GF-D8 (cell line): ENCODE data around the gene PPIG.
"Not testable (repeated sequence)": the region's sequence is repeated elsewhere in the genome, so short reads cannot be mapped to it uniquely, and the experiment has no call there.

Experiments used
- DNase-seq: peaks from one replicate; lab custom pipeline; 2025; lab: John Stamatoyannopoulos, UW

The PPIG gene

DNA sequence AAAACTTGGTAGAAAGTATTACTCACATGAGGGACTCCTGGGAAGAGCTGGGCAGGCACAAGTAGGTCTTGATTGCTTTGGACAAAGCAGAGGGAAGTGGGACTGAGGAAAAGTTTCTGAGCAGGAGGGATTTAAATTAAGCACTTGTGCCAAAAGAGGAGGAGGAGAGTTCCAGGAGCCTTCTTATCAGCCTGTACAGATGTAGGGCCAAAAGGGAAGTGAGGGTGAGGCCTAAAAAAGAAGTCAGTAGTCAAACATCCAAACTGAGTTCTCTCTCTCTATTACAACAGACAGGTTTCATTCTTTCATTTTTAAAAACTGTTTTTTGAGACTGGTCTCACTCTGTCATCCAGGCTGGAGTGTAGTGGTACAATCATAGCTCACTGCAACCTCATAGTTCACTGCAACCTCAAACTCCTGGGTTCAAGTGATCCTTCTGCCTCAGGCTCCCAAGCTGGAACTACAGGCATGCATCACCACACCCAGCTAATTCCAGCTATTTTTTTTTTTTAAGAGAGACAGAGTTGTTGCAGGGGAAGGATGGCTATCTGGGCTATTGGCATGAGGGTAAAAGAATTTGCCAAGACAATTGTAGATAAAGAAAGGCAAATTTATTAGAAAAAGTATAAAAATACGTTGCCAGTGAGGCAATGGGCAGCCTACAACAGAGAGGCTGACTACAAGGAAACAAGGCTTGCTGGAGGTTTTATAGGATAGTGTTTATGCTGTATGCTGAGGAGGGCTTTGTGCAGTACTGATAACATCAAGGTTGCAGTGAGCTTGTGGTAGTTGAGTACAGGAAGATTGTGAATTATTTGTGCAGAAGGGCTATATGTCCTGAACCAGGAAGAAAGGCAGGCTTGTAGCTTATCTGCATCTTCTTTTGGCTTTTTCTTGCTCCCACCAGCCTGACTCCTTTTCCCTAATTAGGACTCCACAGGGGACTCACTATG is 81.1 kb downstream of the PPIG start:
- DNase-seq = peak; percentile 82

DNA sequence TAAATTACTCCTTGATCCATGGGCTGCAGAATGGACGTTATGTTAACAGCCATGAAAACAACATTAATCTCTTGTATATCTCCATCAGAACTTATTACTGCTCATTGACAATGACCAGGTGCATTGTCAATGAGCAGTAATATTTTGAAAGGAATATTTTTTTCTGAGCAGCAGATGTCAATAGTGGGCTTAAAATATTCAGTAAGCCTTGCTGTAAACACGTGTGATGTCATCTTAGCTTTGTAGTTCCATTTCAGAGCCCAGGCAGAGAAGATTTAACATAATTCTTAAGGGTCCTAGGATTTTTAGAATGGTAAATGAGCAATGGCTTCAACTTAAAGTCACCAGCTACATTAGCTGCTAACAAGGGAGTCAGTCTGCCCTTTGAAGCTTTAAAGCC is 83.4 kb downstream of the PPIG start:
- DNase-seq = no peak

DNA sequence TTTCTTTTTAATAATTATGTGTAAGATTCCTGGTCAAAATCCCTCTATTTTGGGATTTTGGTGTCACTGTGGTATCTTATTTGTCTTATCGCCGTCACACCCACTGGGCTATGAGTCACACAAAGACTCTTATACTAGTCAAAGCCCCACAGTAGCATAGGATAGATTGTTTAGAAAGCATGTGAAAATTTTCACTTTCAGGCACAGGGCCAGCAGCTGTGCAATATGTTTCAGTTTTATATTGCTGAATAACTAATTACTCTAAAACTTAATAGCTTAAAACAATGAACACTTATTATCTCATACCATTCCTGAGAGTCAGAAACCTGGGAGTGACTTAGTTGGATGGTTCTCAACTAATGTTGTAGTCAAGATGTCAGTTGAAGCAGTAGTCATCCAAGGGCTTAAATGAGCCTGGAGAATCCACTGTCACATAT is 86.1 kb downstream of the PPIG start:
- no peak for DNase-seq

DNA sequence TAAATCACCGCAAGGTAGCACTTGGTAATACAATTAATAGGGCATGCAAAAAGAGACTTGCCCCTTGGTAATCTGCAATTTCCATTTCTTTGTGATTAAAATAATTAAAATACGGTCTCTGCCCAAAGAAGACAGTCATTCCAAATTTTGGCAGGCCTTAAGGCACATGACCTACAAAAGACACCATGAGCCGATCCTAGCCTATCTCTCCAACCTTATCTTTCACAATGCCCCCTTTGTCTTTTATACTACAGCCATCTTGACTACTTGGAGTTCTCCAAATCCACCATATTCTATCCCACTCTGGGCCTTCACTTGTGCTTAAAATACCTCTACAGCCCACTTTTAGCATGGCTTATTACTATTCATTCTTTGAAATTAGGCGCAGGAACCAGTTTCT is 86.8 kb downstream of the PPIG start:
- DNase-seq = no peak

DNA sequence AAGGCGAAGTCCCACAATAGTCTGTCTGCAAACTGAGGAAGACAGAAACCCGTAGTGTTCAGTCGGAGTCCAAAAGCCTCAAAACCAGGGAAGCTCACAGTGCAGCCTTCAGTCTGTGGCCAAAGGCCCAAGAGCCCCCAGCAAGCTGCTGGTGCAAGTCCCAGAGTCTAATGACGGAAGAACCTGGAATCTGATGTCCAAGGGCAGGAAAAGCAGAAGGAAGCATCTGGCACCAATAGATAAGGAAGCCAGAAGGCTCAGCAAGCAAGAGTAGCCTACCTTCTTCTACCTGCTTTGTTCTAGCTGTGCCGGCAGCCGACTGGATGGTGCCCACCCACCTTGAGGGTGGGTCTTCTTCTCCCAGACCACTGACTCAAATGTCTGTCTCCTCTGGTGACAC is 88.3 kb downstream of the PPIG start:
- DNase-seq = no peak

DNA sequence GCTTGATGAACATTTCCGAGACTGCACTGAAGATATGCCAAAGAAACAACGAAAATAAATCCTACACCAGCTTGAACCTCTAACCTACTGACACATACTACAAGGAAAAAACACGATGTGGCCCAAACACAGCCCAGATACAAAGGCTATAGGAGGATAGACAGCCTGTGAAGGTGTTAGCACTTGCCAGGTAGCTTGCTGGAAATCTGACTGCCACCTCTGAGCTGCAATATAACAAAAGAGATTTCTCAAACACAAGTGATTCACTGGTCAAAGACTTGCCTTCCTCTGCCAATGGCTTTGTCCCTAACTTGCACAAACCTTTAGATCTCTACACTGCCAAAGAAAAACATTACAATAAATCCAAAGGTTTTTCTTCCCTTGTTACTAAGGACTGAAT is 89.0 kb downstream of the PPIG start:
- DNase-seq = no peak

DNA sequence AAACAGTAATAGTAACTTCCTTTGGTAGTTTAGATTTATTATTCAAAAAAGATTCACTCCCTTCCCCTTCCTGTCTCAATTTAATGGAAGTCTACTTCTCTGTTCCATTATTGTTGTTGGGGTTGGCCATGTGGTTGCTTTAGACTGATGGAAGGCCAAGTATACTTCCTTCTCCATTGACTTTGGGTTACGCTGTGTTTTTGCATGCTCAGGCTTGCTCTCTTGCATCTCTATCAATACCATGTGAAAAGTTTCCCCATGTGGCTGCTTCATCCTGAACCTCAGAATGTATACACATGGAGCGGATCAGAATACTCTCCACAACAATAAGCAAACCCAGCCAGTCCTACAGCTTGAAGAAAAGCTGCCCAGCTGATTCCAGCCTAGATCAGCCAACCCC is 89.8 kb downstream of the PPIG start:
- DNase-seq = no peak

DNA sequence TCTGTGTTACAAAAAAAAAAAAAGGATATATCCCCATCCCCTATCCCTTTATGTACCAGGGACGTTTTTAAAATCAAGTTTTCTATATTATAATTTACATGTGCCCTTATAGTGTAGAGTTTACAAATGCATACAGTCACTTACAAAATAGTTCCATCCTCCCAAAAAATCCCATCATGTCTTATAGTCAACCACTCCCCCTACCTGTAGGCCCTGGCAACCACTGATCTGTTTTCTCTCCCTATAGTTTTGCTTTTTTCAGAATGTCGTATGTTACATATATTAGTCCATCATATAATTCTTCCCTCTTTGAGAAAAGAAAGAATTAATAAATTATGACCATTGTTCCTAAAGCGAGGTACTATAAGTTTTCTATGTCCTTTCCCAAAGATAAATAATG is 92.2 kb downstream of the PPIG start:
- DNase-seq = no peak

DNA sequence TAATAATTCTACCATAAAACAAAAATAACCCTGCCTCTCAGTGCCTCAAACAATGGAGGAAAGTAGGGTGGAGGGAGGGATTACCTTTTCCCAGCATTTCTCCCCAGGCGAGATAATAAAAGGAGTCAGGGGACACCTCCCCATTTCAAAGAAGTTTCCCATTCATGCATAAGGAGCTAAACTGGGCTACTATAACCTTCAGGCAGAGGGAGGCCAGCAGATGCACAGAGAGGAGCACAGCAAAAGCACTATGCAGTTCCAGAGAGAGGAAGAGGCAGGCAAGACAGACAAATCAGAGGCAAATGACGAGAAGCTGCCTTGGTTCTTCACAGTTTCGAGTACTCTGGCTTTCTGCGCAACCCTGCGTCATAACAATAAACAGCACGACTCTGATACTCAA is 92.7 kb downstream of the PPIG start:
- DNase-seq = no peak

DNA sequence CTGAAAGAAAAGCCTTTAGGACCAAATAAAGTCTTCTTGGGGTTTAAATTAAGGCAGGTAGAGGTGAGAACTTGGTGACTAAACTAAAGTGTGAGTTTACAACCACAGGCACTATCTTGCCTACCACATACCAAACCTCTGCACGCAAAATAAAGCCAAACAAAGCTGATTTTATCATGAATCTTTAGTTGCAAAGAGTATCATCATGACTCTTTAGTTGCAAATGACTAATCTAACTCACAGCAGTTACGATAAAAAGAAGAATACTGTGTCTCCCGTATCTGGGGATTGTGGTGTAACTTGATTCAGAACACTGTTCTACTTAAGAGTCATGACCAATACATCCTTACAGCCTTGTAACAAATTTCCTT is 98.9 kb downstream of the PPIG start:
- DNase-seq = no peak

DNA sequence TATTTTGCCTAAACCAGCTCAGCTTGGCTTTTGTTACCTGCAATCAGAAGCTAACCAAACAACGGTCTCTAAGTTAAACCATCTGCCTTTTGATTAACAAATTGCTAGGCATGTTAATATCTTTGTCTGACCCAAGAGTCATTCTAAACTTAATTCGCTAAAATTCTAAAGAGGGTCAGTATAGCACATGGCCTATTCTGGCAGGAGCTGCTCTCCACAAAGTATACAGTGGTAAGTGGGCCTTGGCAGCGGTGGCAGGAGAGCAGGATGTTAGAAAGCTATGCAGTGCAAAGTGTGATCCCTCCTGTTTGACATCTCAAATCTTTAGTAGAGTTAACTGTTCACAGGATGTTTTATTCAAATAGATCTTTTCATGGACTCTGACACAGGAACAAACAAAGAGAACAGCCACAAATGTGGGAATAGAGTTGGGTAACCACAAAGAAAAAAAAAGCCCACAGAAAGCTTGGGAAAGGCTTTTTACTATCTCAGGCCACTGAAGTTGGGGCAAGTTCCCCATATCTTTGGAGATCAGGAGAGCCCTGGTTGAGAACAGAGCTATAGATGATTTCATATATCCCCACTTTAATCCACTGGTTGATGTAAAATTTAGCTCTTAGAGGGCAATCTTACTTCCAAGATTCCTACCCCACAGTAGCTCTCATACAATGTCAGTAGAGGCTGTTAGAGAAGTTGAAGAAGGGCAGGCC is 99.4 kb downstream of the PPIG start:
- DNase-seq = no peak

DNA sequence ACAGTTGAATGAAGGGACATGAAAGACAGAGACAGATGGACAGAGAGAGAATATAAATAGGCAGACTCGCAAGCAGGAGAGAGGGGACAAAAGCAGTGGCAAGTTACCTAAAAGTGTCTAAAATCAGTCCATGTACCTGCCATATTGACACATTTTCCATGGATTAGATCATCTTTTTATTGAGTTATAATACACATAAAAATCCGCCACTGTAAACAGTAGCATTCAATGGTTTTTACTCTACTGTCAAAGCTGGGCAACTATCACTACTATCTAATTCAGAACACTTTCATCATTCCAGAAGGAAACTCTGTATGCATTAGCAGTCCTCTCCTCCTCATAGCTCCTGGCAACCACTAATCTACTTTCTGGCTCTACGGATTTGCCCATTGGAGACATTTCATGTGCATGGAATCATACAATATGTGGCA is 100.0 kb downstream of the PPIG start:
- no peak for DNase-seq

DNA sequence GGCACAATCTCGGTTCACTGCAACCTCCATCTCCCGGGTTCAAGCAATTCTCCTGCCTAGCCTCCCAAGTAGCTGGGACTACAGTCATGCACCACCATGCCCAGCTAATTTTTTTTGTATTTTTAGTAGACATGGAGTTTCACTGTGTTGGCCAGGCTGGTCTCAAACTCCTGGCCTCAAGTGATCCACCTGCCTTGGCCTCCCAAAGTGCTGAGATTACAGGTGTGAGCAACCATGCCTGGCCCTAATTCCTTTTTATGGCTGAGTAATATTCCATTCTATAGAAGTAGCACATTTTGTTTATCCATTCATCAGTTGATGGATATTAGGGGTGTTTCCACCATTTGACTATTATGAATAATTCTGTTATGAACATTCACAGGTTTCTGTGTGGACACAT is 100.6 kb downstream of the PPIG start:
- not testable (repeated sequence) for DNase-seq

DNA sequence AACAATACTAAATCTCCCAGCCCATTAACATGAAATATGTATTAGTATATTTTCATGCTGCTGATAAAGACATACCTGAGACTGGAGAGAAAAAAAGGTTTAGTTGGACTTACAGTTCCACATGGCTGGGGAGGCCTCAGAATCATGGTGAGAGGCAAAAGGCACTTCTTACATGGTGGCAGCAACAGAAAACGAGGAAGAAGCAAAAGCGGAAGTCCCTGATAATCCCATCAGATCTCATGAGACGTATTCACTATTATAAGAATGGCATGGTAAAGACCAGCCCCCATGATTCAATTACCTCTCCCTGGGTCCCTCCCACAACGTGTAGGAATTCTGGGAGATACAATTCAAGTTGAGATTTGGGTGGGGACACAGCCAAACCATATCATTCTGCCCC is 102.7 kb downstream of the PPIG start:
- DNase-seq = not testable (repeated sequence)

DNA sequence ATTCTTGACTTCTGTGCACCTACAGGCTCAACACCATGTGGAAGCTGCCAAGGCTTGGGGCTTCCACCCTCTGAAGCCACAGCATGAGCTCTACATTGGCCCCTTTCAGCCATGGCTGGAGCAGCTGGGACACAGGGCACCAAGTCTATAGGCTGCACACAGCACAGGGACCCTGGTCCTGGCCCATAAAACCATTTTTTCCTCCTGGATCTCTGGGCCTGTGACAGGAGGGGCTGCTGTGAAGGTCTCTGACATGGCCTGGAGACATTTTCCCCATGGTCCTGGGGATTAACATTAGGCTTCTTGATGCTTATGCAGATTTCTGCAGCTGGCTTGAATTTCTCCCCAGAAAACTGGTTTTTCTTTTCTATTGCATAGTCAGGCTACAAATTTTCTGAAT is 103.8 kb downstream of the PPIG start:
- not testable (repeated sequence) for DNase-seq

DNA sequence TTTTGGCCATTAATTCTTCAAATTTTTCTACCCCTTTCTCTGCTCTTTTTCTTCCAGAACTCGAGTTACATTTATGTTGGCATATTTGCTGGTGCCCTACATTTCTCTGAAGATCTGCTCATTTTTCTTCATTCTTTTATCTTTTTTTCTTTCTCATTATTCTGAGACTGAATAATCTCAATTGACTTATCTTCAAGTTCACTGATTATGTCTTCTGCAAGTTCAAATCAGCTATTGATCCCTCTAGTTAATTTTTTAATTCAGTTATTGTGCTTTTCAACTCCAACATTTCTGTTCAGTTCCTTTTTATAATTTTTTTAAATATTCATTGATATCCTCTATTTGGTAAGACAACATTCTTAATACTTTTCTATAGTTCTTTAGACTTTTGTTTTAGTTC is 106.8 kb downstream of the PPIG start:
- DNase-seq = no peak
